ENCODE data around the gene MTMR4.
A peak's percentile ranks its signal among the peaks of the same experiment; 100 is the strongest.

MTMR4 gene

DNA sequence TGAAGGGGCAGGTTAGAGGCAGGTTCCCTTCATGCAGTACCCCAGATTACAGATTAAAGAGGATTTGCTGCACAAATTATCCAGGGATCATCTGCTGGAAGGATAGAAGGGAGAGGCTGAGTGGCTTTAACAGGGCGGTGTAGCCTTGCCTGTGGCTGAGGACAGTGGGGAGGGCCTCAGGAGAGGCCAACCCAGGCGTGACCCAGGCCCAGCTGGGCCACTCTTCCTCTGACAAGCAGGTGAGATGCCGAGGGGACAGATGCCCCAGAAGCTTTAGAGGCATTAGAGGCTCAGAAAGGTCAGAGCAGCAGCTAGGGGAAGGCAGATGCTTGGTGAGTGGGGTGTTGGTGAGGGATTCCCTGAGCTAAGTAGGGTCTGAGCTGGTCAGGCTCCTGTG is 18.1 kb upstream of the MTMR4 start:
- no peak for TF ChIP-seq POLR2A (IDR thresholded peaks at IDR 0.05; ENCODE audit: low read depth, low read length)
- FAIRE-seq (no peak), DNase-seq (ENCODE audit: insufficient read length, low spot score) (no peak)

DNA sequence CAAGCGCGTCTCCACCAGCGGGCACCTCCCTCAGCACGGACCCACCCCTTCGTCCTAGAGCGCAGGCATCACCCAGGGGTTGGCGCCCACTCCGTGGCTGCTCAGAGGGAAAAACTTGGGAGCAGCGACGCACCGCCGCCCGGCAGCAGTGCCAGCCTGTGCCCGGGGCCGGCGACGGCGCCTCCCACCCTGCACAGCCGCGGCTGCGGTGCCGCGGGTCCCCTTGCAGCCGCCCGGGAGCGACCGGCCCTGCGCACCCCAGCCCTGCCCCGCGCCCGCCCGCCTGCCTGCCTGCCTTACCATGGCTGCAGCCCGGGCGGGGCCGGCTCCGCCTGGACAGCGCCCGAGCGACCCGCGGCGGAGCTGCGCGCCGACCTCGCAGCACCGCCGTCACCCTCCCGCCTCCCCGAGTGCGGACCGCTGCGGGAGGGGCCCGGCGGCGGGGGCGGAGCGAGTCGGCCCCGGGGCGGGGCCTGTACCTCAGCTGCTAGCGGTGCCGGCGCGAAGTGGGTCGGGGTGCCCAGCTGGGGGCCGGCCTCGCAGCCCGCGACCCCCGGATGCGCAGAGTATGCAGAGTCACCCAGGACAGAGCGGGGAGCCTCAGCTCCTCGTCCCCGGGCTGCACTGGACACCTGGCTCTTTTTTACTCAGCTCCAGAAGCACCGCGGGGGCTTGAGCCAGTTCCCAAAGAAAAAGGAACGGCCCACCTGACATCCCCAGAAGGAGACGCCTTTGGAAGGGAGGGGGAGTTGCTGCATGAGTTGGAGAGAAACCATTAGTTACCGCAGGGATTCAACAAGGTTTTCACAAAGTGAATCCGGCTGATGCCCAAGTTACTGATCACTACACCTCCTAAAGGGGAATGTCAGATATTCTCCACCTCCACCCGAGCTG is 17.5 kb upstream of the MTMR4 start:
- peak; percentile 69 for DNase-seq (ENCODE audit: insufficient read length, low spot score)
- TF ChIP-seq POLR2A (IDR thresholded peaks at IDR 0.05; ENCODE audit: low read depth, low read length): peak; percentile 56; the same call in 1 of the 2 replicates
- FAIRE-seq: no peak

DNA sequence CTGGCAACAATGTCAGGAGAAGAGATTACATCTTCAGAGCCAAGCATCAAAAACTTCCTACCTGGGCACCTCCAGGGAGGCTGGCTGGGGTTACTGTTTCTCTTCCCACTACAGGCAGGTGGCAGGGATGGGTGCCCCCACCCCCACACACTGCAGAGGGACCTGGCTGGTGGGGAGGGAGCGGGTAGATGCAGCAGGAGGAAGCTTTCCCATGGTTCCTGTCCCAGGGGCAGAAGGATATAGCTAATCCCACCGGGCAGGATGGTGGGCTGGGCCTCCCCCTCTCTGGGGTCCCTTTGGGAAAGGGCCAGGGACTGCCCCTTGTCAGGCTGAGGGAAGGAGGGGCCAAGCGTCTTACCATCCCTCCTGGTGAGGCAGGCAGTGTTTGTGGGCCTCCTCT is 16.7 kb upstream of the MTMR4 start:
- FAIRE-seq (no peak), DNase-seq (ENCODE audit: insufficient read length, low spot score) (no peak)
- no peak for TF ChIP-seq POLR2A (IDR thresholded peaks at IDR 0.05; ENCODE audit: low read depth, low read length)

DNA sequence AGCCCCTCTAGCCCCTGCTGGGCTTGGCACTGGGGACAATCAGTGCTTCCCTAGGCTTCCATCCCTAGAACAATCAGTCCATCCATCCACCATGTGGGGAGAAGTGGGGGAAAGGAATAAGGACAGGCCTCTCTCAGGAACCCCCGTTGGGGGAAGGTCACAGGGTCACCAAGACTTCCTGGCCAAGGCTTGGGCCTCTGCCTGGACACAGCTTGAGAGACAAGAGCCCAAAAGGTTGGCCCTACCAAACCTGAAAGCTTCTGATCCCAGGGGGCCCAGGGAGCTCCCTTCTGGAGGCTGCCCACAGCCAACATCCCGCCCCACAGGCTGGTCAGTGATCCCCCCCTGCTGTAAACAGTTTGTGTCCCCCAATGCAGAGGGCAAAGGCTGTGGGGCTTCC is 16.2 kb upstream of the MTMR4 start:
- FAIRE-seq (no peak), DNase-seq (ENCODE audit: insufficient read length, low spot score) (no peak)
- TF ChIP-seq POLR2A (IDR thresholded peaks at IDR 0.05; ENCODE audit: low read depth, low read length): no peak

DNA sequence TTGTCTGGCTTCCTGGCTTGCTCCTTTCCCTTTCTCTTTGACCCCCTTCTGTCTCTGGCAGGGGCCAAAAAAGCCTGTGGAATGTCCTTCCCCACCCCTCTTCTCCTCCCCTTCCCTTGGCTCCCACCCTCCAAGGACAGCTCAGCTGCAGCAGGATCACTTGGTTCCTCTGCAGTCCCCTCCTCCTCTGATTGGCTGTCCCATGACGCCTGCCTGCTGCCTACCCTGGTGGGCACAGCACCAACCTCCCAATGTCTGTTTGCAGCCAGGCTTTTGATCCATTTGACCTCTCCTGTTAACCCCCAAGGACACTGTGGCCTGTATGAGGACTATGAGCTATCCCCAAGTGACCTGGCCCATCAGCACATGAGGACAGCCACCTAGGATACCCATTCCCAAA is 14.8 kb upstream of the MTMR4 start:
- DNase-seq (ENCODE audit: insufficient read length, low spot score) (no peak), FAIRE-seq (no peak)
- TF ChIP-seq POLR2A (IDR thresholded peaks at IDR 0.05; ENCODE audit: low read depth, low read length): no peak

DNA sequence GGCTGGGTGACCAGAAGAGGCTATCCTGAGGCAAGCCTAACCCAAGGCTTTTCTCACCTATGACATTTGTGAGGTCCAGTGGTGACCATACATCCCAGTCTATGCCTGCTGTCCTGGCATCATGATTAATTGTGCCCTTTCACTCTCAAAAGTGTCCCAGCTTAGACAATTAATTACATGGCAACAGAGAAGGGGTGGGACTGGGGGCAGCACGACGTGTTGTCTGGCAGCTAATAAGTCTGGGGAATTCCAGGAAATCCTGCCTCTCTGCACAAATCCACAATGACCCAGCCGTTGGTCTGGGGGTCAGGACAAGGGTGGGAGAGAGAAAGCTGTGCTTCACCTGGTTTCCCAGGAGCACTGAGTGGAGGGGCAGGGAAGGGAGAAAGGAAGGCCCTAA is 14.0 kb upstream of the MTMR4 start:
- no peak for DNase-seq (ENCODE audit: insufficient read length, low spot score)
- FAIRE-seq: no peak
- TF ChIP-seq POLR2A (IDR thresholded peaks at IDR 0.05; ENCODE audit: low read depth, low read length): no peak

DNA sequence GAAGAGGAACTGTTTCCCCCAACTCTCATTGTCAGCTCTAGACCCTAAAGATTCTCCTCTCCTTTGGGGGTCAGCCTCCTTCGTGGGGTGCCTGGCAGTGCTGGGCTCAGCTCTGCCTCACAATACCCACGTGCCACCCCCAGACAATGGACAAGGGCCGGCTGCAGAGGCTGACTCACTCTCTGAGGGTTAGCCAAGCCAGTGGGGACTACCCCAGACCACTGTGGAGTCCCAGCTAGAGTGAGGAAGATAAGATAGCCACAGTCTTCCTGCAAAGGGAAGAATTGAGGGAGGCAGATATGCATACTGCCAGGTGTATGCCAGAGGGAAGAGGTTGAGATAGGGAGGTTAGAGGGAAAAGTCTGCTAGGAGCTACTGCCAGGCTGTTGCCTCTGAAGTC is 13.5 kb upstream of the MTMR4 start:
- no peak for DNase-seq (ENCODE audit: insufficient read length, low spot score)
- FAIRE-seq: no peak
- no peak for TF ChIP-seq POLR2A (IDR thresholded peaks at IDR 0.05; ENCODE audit: low read depth, low read length)

DNA sequence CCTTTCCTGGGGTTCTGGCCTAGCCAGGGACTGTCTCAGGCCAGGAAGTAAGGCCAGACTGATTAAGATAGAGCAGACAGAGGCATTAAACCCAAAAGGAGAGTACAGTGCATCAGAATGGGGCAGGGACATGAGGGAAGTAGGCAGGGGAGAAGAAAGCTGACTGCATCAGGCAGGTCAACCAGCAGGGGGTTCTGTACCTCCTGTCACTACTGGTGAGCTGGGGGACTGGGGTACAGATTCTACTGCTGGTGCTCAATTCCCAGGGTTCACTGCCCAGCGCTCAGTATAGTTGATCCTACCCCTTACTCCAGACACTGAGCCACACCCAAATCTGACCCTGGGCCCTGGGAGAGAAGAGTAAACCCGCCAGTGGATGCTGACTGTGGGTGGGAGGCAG is 12.9 kb upstream of the MTMR4 start:
- DNase-seq (ENCODE audit: insufficient read length, low spot score): no peak
- no peak for TF ChIP-seq POLR2A (IDR thresholded peaks at IDR 0.05; ENCODE audit: low read depth, low read length)
- no peak for FAIRE-seq

DNA sequence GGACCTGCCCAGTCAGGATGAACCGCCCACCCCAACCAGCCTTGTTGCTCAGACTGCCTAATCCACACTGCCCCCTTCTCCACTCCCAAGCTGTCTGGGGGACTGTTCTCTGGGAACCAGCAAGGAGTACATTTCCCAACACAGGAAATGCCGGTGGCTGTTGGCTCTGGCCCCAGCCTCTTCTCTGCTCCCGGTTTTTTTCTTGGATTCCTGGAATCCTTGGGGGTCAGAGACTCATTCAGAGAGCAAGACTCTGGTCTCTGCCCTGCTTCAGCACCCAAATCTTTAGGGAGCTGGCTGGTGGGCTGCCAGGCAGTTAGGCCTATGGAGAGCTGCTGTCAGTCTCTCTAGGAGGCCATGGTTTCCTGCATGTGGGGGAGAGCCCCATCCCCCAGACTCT is 10.8 kb upstream of the MTMR4 start:
- no peak for TF ChIP-seq POLR2A (IDR thresholded peaks at IDR 0.05; ENCODE audit: low read depth, low read length)
- FAIRE-seq (no peak), DNase-seq (ENCODE audit: insufficient read length, low spot score) (no peak)

DNA sequence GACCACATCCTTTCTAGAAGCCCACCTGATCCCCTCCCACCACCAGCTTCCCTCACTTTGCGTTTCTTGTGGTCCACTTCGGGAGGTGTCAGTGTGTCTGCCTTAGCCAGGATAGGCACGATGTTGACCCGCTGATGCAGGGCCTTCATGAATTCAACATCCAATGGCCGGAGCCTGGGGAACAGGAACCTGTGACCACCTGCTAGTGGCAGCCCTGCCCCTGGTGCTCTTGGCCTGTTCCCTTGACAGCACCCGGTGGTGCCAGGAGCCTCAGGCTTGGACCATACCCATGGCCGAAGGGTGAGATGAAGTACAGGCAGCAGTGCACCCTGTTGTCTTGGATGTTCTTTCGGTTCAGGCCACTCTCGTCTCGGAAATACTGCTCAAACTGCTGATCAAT is 7.2 kb upstream of the MTMR4 start:
- no peak for TF ChIP-seq POLR2A (IDR thresholded peaks at IDR 0.05; ENCODE audit: low read depth, low read length)
- DNase-seq (ENCODE audit: insufficient read length, low spot score) (no peak), FAIRE-seq (no peak)

DNA sequence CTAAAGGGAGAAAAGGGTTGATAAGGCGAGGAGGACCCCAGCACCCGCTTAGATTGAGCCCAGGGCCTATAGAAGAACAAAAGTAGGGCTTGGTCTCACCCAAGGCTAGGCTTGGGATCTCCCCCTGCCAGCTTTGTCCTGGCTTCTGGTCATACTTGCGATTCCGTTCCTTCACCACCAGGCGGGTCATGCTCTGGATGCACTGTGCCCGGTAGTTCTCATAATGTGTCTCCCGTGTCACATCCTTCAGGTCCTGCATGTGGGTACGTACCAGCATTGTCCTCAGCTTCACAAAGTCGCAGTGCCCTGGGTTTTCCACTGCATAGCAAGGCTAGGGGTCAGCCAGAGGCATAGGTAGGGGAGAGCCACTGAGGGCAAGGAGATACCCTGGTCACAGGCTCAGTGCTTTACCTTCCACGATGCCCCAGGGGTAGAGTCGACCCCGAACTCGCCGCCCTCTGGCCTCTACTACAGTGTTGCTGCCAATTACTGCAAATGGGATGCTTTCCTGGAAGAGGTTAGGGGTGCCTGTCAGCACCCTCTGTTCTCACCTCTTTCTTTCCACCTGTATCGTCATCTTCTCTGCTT is 6.5 kb upstream of the MTMR4 start:
- DNase-seq (ENCODE audit: insufficient read length, low spot score) (no peak), FAIRE-seq (no peak)
- TF ChIP-seq POLR2A (IDR thresholded peaks at IDR 0.05; ENCODE audit: low read depth, low read length): no peak

DNA sequence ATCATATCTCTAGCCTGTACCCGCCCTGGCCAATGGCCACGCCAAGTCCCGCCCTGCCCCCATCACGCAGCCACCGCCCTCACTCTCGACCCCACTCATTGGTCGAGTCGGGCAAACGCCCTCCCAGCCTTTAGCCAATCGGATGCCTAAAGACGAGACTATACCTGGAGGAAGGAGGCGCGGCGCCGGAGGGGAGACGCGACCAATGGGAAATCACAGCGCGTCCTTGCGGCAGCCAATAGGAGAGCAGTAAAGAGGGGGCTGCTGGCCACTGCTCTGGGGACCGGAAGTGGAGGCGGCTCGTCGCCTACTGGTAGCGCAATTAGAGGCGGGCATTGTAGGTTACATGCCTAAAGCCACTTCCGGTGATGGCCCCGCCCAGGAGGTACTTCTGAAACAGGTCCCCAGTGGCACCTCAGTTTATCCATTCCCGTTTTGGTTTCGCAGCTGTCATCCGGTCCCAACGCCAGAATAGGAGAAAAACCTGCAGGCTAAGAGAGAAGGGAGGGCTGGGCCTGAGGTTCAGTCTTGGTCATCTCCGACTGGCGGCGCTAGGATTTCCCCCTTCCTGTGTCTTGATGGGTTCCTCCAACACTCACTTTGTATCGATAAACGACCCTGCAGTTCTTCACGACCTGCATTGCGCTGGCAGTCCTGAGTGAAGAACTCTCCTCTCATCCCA is 3.6 kb upstream of the MTMR4 start:
- peak; percentile 15; the same call in 1 of the 2 replicates for TF ChIP-seq POLR2A (IDR thresholded peaks at IDR 0.05; ENCODE audit: low read depth, low read length)
- FAIRE-seq (peak; percentile 82), DNase-seq (ENCODE audit: insufficient read length, low spot score) (peak; percentile 99)

DNA sequence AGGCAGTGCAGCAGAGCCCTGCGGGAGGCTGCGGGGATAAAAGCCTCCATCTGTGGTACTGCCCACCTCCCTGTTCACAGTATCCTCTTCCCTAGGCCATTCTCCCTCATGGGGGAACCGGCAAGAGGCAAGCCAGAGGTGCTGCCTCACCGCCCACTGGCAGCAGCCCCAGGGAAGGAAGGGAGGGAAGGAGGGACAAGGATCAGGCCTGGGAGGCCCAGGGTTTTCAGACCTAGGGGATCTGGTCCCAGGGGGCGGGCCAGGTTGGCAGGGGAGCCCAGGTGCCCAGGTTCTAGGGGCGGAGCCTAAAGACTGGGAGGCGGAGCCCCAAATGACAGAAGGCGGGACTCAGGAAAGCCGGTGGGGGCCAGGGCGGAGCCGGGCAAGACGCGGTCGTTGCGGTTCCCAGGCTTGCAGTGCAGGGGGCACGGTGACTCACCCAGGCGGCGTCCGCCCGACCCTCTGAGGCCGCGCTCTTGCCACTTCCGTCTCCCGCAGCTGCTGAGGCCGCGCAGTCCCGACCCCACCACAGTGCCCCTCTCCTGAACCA is 3.0 kb upstream of the MTMR4 start:
- FAIRE-seq: no peak

More for the DNA sequence above, 3.0 kb upstream of the MTMR4 start:
- no peak for DNase-seq (ENCODE audit: insufficient read length, low spot score)
- TF ChIP-seq POLR2A (IDR thresholded peaks at IDR 0.05; ENCODE audit: low read depth, low read length): no peak; the same call in 1 of the 2 replicates

Measured in H54 (cell line).